ENCODE results near the gene EPHA8.

The EPHA8 gene

DNA sequence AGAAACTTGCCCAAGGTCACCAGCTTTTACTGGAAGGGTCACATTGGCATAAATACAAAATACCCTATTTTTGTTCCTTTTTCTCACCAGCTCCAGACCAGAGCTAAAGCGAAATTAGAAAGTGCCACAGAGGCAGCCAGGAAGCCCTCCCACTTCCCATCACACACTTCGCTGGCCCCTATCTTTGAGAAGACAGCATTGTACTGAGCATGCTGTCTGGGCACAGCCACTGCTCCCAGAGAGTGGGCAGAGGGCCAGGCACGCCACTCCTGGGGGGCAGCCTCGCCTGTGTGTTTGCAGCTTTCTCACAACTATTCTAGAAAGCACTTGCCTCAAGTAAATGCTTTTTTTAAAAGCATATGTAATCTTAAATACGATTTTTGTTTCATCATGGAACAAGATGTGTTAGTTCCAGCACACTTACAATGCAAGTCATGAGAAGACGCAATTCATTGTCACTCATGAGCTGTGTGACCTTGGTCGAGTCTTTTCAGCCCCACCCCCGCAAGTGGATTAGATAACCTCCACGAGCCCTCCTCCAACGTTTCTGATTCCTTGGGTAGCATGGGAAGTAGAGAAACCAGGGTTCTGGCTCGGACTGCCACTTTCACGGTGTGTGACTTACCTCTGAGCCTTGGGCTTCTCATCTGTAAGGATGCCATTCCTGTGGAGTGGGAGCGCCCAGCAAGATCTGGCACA is 25.7 kb upstream of the EPHA8 start:
- DNase-seq = no peak

DNA sequence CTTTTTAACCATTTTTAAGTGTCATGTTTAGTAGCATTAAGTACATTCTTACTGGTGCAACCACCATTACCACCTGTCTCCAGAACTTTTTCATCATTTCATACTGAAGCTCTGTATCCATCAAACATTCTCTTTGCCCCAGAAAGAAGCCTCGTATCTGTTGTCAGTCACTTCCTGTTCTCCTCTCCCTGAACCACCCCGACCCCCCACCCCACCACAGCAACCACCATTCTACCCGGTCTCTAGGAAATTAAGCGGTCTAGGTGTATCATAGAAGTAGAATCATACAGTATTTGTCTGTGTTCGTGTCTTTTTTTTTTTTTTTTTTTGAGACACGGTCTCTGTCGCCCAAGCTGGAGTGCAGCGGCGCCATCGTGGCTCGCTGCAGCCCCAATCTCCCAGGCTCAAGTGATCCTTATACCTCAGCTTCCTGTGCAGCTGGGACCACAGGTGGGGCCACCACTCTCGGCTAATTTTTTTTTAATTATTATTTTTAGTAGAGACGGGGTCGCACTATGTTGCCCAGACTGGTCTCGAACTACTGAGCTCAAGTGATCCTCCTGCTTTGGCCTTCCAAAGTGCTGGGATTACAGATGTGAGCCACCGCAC is 23.7 kb upstream of the EPHA8 start:
- DNase-seq = no peak

GRCh38 chr1:22540337-22540736 is 23.0 kb upstream of the EPHA8 start:
- no peak for DNase-seq

- DNase-seq = no peak
Measured at GRCh38 chr1:22542886-22543285, 20.4 kb upstream of the EPHA8 start.

- no peak for DNase-seq
Measured at GRCh38 chr1:22543679-22544078, 19.6 kb upstream of the EPHA8 start.

DNA sequence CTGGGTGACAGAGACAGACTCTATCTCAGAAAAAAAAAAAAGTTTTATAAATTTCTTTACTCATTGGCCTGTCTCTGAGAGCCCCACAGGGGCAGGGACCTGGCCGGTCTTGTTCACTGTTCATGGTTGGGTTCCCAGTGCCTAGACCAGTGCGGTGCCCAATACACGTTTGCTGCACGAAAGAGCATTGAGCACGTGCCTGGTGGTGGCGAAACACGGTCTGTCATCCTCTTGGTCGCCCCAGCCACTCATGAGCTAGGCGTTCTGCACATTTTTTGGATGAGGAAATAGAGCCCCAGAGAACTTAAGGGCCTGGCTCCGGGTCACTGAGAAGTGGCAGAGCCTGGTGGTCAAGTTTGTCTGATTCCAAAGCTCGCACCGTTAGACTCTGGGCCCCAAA is 18.7 kb upstream of the EPHA8 start:
- DNase-seq = no peak

- no peak for DNase-seq
Measured at GRCh38 chr1:22545141-22545540, 18.1 kb upstream of the EPHA8 start.

DNA sequence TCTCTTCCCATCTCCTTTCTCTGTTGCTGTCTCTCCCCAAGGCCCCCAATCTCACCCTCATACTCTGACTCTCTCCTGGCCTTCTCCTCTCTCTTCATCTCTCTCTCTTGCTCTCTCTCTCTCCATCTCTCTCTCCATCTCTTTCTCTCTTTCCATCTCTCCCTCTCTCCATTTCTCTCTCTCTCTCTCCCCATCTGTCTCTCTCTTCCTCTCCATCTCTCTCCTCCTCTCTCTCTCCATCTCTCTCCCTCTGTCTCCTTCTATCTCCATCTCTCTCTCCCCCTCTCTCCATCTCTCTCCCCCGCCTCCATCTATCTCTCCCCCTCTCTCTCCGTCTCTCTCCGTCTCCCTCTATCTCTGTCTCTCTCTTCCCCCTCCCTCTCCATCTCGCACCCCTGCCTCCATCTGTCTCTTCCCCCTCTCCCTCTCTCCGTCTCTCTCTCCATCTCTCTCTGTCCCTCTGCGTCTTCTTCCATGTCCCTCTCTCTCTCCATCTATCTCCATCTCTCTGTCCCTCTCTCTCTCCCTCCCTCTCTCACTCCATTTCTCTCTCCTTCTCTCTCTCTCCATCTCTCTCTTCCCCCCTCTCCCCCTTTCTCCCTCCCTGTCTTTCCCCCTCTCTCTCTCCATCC is 16.0 kb upstream of the EPHA8 start:
- no peak for DNase-seq

DNA sequence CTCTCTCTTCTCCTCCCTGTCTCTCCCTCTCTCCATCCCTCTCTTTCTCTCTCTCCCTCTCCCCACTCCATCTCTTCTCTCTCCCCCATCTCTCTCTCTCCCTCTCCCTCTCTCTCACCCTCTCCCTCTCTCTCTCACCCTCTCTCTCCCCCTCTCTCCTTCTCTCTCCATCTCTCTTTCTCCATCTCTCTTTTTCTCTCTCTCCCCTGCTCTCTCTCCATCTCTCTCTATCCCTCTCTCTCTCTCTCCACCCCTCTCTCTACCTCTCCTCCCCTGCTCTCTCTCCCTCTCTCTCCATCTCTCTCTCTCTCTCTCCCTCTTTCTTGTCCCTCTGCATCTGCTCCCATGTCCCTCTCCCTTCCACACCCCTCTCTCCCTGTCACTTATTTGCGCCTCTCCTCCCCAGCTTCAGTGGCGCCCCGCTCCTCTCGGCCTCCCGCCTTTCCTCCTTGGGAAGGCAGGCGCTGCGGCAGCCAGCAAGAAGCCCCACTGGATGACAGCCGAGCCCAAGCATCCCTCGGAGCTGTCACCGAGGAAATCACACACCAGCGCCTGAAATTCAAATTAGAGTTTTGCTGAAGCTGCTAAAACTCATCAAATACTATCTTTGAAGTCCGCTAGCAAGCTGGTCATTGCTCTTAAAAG is 15.3 kb upstream of the EPHA8 start:
- no peak for DNase-seq

DNA sequence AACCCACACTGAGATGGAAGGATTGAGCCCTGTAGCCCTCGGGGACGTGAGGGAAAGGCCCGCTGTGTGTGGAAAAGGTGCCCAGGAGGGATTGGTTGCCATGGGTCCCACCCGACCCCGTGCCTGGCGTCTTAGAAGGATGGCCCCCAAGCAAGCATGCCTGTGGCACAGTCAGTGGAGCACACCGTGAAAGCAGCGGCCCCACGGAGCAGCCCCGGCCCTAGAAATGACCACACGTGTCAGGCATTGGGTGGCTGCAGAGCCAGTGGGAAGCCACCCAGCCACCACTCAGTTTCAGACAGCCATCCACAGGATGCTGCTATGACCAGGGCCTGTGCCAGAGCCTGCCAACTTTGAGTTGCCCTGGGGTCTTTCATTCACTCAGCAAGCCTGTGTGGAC is 13.3 kb upstream of the EPHA8 start:
- no peak for DNase-seq

GRCh38 chr1:22551591-22551990 is 11.7 kb upstream of the EPHA8 start:
- no peak for DNase-seq

DNA sequence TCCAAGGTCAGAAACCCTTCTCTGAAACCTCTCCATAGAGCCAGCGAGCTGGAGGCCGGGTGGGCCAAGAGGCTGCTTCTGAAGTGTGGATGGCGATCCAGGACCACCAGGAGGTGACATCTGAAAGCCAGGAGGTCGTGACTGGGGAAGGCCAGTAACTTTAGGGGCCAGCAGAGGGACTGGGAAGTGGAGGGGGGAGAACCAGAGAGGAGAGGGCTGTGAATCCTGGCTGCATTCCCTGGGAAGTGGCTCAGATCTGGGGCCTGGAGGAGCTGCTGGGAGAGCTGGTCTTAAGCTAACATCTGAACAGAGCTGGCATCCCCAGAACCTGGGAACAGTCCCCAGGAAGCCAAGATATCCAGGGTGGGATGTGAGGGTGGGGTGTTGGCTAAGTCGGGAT is 11.3 kb upstream of the EPHA8 start:
- DNase-seq = no peak

- DNase-seq = no peak
Measured at GRCh38 chr1:22553104-22553880, 10.0 kb upstream of the EPHA8 start.

DNA sequence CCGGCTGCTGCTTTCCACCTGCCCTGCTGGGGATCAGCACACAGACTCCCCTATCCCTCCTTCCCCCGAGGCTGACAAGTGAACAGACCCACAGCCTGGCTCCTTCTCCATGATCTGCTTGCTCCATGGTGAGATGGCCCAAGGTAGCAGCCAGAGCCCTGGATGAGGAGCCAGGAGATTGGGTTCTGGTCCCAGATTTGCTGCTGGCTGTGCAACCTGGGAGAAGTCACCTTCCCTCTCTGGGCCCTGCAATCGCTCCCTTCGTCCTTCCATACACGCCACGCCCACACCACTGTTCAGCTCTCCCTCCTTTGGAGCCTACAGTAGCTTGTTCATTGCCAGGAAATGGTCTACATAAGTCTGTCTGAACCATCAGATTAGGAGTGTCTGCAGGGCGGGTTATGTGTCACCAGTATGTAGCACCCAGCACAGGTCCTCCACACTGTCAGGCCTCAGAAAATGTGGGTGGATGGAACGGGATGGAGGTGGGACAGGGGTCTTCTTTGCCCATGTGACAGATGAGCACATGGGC is 9.2 kb upstream of the EPHA8 start:
- no peak for DNase-seq

DNA sequence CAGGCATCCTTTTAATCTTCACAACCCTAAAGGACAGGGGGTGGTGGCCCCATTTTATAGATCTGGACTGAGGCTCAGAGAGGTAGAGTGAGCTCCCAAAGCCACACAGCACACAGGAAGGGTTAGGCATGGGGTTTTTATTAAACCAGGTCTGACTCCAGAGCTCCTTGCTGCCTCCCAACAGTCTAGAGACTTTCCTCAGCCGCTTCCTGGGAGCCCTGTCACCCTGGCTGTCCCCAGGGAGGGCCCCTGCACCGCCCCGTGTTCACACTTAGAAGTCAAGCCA is 8.0 kb upstream of the EPHA8 start:
- DNase-seq = no peak

GRCh38 chr1:22556391-22557104 is 6.7 kb upstream of the EPHA8 start:
- no peak for DNase-seq

- no peak for DNase-seq
Measured at GRCh38 chr1:22557341-22557950, 5.8 kb upstream of the EPHA8 start.

DNA sequence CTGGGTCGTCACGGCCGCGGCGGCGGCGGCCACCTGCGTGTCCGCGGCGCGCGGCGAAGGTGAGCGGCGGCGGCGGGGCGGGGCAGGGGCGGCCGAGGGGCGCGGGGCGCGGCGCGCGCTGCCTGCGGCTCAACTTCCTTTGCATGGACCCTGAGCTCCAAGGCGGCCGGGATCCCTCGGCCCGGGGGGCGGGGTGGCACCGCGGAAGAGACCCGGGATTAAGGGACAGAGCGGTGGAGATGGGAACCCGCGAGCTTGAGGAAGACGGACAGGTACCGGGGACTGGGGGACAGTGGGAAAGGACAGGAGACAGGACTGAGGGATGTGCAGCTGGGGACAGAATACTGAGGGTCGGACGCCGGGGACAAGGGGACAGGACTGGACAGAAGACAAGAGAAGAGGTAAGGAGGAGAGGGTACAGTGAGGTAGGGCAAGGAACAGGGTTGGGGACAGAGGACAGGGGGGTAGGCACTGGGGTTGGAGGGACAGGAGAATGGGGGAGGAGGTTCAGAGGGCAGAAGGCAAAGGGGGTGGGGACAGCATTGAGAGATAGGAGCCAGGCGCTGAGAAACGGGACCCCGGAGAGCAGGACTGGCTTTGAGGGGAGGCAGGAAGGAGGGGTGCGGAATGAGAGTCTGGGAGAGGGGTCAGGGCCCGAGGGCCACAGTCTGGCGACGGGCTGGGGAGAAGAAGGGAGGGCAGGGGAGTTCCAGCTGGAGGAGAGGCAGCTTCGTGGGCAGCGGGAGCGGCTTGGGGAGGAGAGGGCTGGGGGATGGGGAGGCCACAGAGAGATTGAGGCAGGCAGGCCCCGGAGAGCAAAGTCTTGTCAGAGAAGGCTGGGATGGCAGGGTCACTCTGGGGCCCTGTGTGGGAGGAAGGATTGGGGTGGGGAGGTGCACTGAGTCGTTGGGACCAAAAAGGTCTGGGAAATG is 648 bp downstream of the EPHA8 start:
- DNase-seq = no peak

GRCh38 chr1:22566161-22566560 is 2.9 kb downstream of the EPHA8 start:
- no peak for DNase-seq

DNA sequence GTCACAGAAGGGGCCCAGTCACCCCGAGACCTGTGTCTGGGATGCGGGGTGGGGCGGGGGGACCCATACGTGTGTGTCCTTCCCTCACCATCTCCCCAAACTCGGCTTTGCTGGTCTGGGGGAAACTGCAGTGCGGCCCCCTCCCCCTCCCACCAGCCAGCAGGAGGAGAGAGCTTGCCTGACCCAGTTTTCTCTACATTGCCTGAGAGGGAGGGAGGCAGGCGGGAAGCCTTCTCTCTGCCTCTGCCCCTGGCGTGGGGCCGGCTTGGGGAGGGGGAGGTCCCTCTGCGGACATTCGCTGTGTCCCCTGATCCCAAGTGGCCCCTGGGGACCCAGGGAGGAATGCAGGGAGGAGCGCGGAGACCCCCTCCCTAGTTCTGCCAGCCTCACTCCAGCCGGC is 3.9 kb downstream of the EPHA8 start:
- no peak for DNase-seq

DNA sequence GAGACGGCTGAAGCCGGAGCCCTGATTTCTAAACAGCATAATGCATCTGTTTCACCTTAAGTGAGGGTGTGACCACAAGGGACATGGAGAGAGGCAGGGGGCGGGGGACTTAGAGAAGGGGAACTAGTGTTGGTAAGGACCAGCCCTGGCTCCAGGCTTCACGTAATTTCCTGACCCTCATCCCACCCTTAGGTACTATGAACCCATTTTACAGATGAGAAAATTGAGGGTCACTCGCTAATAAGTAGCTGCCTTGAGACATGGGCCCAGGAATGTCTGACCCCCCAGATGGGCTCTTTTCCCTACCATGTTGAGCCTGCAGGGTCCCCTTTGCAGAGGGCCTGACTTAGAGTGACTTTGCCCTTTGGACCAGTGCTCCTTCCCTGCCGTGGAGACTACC is 4.7 kb downstream of the EPHA8 start:
- DNase-seq = no peak

Measured in activated CD4-positive, alpha-beta T cell treated with anti-CD3 and anti-CD28 coated beads, Interleukin-2, amount 50 U/mL, for 4 hours (primary cell).